SK-N-MC (cell line): ENCODE measurements around the gene CDKN2AIP.
A peak's percentile ranks its signal among the peaks of the same experiment; 100 is the strongest.

Source experiments
- DNase-seq: peaks from one replicate; pipeline ENCODE4 v3.0.0-alpha.2; 2011; ENCODE audit warnings: low read depth, low spot score
- H3K27ac ChIP-seq: fragments of 200-600 bp; sonication (generic); 2 replicates; pipeline ENCODE4 v1.5.1; 2016; ENCODE audit warnings: mixed run types
- H3K36me3 ChIP-seq: fragments of 200-600 bp; sonication (generic); 2 replicates; pipeline ENCODE4 v1.6.1; 2017; ENCODE audit warnings: antibody characterized with exemption, low read length, mixed read lengths; ENCODE audit not compliant: insufficient read depth
- H3K4me3 ChIP-seq: fragments of 200-600 bp; sonication (generic); 2 replicates; pipeline ENCODE4 v1.5.1; 2016
- H3K9ac ChIP-seq: fragments of 200-600 bp; sonication (generic); 2 replicates; pipeline ENCODE4 v1.8.0; 2017; ENCODE audit warnings: mixed run types, mixed read lengths; ENCODE audit not compliant: insufficient read length
- H3K9me3 ChIP-seq: fragments of 200-600 bp; sonication (generic); 2 replicates; pipeline ENCODE4 v1.6.1; 2017; ENCODE audit warnings: low read depth, mild to moderate bottlenecking, antibody characterized with exemption, low read length, moderate library complexity, mixed read lengths
- EZH2 ChIP-seq: fragments of 200-600 bp; sonication (generic); IDR thresholded peaks from one replicate; pipeline ENCODE4 v1.6.1; 2017; ENCODE audit warnings: antibody characterized with exemption
- FOXP2 ChIP-seq: optimal IDR thresholded peaks from 2 replicates; pipeline ENCODE3; 2011; ENCODE audit warnings: mild to moderate bottlenecking, moderate library complexity; ENCODE audit not compliant: insufficient read depth; ENCODE audit errors: extremely low read length, control extremely low read depth
- POLR2AphosphoS5 ChIP-seq: IDR thresholded peaks from 2 replicates; pipeline ENCODE4 v1.6.1; 2012; ENCODE audit warnings: mild to moderate bottlenecking, low read depth, low read length, borderline replicate concordance

Gene CDKN2AIP

GRCh38 chr4:183409483-183409882, 35.0 kb upstream of the CDKN2AIP start:
- TF ChIP-seq POLR2AphosphoS5 (no peak), FOXP2 (no peak), EZH2 (no peak)
- H3K9ac ChIP-seq: no peak overlapping the region
- peak overlapping the region; percentile 57; the same call in 1 of the 2 replicates for H3K27ac ChIP-seq
- no peak overlapping the region for H3K4me3 ChIP-seq
- no peaks in the 10 kb centered on the region for H3K9me3 ChIP-seq
- DNase-seq: no peak
- H3K36me3 ChIP-seq: no peaks in the 10 kb centered on the region

GRCh38 chr4:183409934-183410333, 34.5 kb upstream of the CDKN2AIP start:
- H3K27ac ChIP-seq: no peak overlapping the region
- TF ChIP-seq EZH2: no peak
- no peak for TF ChIP-seq FOXP2
- TF ChIP-seq POLR2AphosphoS5: no peak

GRCh38 chr4:183411291-183411861, 33.1 kb upstream of the CDKN2AIP start:
- no peak overlapping the region; the same call in 1 of the 2 replicates for H3K4me3 ChIP-seq
- no peak overlapping the region for H3K9ac ChIP-seq
- peak; percentile 84 for DNase-seq
- no peaks in the 10 kb centered on the region for H3K36me3 ChIP-seq
- H3K9me3 ChIP-seq: no peaks in the 10 kb centered on the region
- H3K27ac ChIP-seq: 0 out of 2 replicates have a peak overlapping the region, but pooled peaks have one; percentile 11
- TF ChIP-seq EZH2: no peak
- TF ChIP-seq FOXP2: no peak
- no peak; the same call in 1 of the 2 replicates for TF ChIP-seq POLR2AphosphoS5

More at GRCh38 chr4:183409934-183410333, 34.5 kb upstream of the CDKN2AIP start:
- Histone ChIP-seq H3K36me3 (no peaks in the 10 kb centered on the region), H3K9me3 (no peaks in the 10 kb centered on the region), H3K9ac (no peak overlapping the region), H3K4me3 (no peak overlapping the region)
- DNase-seq: no peak

GRCh38 chr4:183412821-183413220, 31.6 kb upstream of the CDKN2AIP start:
- Histone ChIP-seq H3K4me3 (no peak overlapping the region), H3K9ac (no peak overlapping the region), H3K36me3 (no peaks in the 10 kb centered on the region), H3K27ac (no peak overlapping the region), H3K9me3 (no peaks in the 10 kb centered on the region)
- DNase-seq: no peak
- TF ChIP-seq POLR2AphosphoS5 (no peak), FOXP2 (no peak), EZH2 (no peak)

- H3K36me3 ChIP-seq: no peaks in the 10 kb centered on the region
- TF ChIP-seq POLR2AphosphoS5: no peak
- no peak for TF ChIP-seq FOXP2
- TF ChIP-seq EZH2: no peak
- no peak overlapping the region for H3K27ac ChIP-seq
- no peak overlapping the region for H3K4me3 ChIP-seq
- DNase-seq: no peak
- H3K9me3 ChIP-seq: no peaks in the 10 kb centered on the region
- no peak overlapping the region for H3K9ac ChIP-seq
These were observed 30.9 kb upstream of the CDKN2AIP start for GRCh38 chr4:183413234-183414200.

GRCh38 chr4:183416879-183417755, 27.3 kb upstream of the CDKN2AIP start:
- TF ChIP-seq POLR2AphosphoS5 (no peak), EZH2 (no peak), FOXP2 (no peak)
- no peak for DNase-seq
- Histone ChIP-seq H3K9me3 (no peaks in the 10 kb centered on the region), H3K36me3 (no peaks in the 10 kb centered on the region), H3K27ac (no peak overlapping the region), H3K4me3 (no peak overlapping the region), H3K9ac (no peak overlapping the region)

GRCh38 chr4:183422962-183423631, 21.3 kb upstream of the CDKN2AIP start:
- DNase-seq: no peak
- TF ChIP-seq POLR2AphosphoS5 (no peak), FOXP2 (no peak), EZH2 (no peak)
- Histone ChIP-seq H3K9ac (no peak overlapping the region), H3K36me3 (no peaks in the 10 kb centered on the region), H3K4me3 (no peak overlapping the region), H3K27ac (no peak overlapping the region), H3K9me3 (no peaks in the 10 kb centered on the region)

- Histone ChIP-seq H3K36me3 (no peaks in the 10 kb centered on the region), H3K9me3 (no peaks in the 10 kb centered on the region), H3K4me3 (no peak overlapping the region), H3K27ac (no peak overlapping the region), H3K9ac (no peak overlapping the region)
- DNase-seq: no peak
- TF ChIP-seq EZH2: no peak
- no peak for TF ChIP-seq POLR2AphosphoS5
- TF ChIP-seq FOXP2: no peak
These were observed 20.2 kb upstream of the CDKN2AIP start for GRCh38 chr4:183424109-183424744.
